Fibroblast of villous mesenchyme (primary cell): ENCODE results near the gene LSR. TPM values are rescaled to one million over a fixed set of nuclear protein-coding genes. Genes with fewer than 3 reads are reported as not detected.

Experiments used
- DNase-seq: peaks from one replicate; pipeline ENCODE4 v3.0.0-alpha.2; 2010; ENCODE audit warnings: low read depth
- H3K4me3 ChIP-seq: 2 replicates; pipeline ENCODE4 v1.5.1; 2011; ENCODE audit warnings: low read depth, mild to moderate bottlenecking, low read length
- total RNA-seq: library from RNA; depleted of rRNA; stranded (reverse); fragments of >200 nt; gene quantifications from 2 replicates; pipeline ENCODE4 v1.2.3, GENCODE V29; 2012
- TF ChIP-seq, protein P1 (sequence below): IDR thresholded peaks from 2 replicates; pipeline ENCODE4 v1.5.1; 2012; ENCODE audit warnings: low read depth, mild to moderate bottlenecking, low read length; ENCODE audit not compliant: insufficient read depth

LSR gene
- total RNA-seq, 1 donor: 0.86 TPM

GRCh38 chr19:35306473-35307246 is 57.9 kb downstream of the LSR start:
- TF ChIP-seq, protein P1, sequence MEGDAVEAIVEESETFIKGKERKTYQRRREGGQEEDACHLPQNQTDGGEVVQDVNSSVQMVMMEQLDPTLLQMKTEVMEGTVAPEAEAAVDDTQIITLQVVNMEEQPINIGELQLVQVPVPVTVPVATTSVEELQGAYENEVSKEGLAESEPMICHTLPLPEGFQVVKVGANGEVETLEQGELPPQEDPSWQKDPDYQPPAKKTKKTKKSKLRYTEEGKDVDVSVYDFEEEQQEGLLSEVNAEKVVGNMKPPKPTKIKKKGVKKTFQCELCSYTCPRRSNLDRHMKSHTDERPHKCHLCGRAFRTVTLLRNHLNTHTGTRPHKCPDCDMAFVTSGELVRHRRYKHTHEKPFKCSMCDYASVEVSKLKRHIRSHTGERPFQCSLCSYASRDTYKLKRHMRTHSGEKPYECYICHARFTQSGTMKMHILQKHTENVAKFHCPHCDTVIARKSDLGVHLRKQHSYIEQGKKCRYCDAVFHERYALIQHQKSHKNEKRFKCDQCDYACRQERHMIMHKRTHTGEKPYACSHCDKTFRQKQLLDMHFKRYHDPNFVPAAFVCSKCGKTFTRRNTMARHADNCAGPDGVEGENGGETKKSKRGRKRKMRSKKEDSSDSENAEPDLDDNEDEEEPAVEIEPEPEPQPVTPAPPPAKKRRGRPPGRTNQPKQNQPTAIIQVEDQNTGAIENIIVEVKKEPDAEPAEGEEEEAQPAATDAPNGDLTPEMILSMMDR: peak; percentile 20
- DNase-seq: no peak
- no peak overlapping the region for H3K4me3 ChIP-seq

DNA sequence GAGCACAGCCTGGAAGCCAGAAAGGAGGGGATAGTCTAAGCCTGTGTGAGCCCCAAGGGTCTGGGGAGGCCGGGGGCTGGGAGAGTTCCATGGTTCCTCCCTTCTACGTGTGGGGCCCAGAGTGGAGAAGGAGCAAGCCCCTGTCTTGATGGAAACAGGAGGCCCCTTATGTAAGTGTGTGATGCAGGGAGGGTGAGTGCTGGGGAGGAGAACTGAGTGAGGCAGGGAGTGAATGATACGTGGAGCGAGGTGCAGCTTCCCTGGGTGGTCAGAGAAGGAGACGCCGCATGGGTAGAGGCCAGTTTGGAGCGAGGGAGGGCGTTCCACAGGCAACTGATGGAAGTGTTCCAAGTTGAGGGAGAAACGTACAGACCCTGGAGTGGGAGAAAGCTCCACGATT is 59.1 kb downstream of the LSR start:
- DNase-seq: no peak
- TF ChIP-seq, protein P1: no peak
- no peak overlapping the region for H3K4me3 ChIP-seq

DNA sequence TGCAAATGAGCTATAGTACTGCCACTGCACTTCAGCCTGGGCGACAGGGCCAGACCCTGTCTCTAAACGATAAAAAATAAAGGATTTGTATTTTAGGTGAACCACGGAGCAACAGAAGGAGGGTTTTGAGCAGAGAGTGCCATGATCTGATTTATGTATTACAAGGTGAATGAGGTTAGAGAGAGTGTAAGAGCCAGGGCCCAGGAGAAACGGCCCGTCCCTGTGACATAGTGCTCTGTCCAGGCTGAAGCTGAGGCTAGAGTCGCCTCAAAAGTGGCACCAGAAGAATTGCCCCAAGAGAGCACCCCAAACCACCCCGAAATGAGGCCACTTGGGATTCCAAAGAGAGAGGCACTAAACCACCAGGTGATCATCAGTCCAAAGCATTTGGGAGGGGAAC is 60.1 kb downstream of the LSR start:
- DNase-seq: no peak

DNA sequence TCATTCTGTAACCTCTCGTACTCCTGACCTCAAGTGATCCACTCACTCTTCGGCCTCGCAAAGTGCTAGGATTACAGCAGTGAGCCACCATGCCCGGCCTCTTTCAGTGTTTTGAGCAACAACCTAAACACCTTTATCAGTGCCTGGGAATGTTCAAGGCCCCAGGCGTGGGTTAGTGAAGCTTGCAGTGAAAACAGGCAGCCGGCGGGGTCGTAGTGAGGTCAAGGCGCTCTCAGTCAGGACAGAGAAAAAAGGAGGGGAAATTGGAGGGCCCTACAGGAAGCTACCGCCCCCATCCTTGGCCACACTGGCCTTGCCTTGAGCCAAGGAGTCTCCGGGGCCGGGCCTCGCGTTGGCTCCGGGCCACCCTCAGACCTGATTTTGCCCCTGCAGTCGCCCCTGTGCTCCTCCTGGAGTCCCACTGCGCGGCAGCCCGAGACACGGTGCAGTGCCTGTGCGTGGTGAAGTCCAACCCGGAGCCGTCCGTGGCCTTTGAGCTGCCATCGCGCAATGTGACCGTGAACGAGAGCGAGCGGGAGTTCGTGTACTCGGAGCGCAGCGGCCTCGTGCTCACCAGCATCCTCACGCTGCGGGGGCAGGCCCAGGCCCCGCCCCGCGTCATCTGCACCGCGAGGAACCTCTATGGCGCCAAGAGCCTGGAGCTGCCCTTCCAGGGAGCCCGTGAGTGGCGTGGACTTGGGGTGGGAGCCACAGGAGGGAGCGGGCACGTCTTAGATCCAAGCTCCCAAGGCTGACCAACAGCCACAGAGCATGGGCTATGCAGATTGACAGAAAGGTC is 60.9 kb downstream of the LSR start:
- H3K4me3 ChIP-seq: no peak overlapping the region
- DNase-seq: peak; percentile 74
- TF ChIP-seq, protein P1: no peak

More for the DNA sequence above, 60.1 kb downstream of the LSR start:
- TF ChIP-seq, protein P1: no peak
- no peak overlapping the region for H3K4me3 ChIP-seq

DNA sequence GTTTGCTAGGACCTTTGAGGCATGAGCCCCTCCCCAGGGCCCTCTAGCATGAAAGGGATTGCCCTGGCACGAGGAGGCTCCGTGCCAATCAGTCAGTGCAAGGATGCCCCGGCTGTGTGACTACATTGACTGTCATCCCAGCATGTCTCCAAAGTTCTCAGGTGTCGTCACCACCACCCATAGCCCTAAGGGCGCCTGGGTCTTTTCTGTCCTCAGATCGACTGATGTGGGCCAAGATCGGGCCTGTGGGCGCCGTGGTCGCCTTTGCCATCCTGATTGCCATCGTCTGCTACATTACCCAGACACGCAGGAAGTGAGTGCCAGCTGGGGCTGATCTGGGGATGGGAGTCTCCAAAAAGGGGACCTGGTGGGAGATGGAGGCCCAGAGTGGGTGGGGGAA is 61.5 kb downstream of the LSR start:
- no peak for DNase-seq
- TF ChIP-seq, protein P1: no peak
- no peak overlapping the region for H3K4me3 ChIP-seq

- TF ChIP-seq, protein P1: no peak
- H3K4me3 ChIP-seq: no peak overlapping the region
- no peak for DNase-seq
These were observed 62.1 kb downstream of the LSR start for GRCh38 chr19:35310811-35311465.
